K562 (cell line): ENCODE results near the gene MCCD1. TPM values are rescaled to one million over a fixed set of nuclear protein-coding genes. Genes with fewer than 3 reads are reported as not detected.

Experiments used
- ESRRA ChIP-seq: fragments of 450-650 bp; IDR thresholded peaks from 2 replicates; pipeline ENCODE4 v1.6.1; 2014; ENCODE audit warnings: low read depth, mild to moderate bottlenecking, moderate library complexity, borderline replicate concordance
- FOXP1 ChIP-seq: sonication (generic); formaldehyde crosslinking; IDR thresholded peaks from 2 replicates; pipeline ENCODE4 v1.8.0; 2022; ENCODE audit warnings: mild to moderate bottlenecking, missing genetic modification reagents
- KDM5B ChIP-seq: fragments of 200-600 bp; sonication (generic); IDR thresholded peaks from 2 replicates; pipeline ENCODE4 v1.6.1; 2012; ENCODE audit warnings: low read depth, mild to moderate bottlenecking, moderate library complexity, low read length, control low read depth, inconsistent platforms; ENCODE audit not compliant: insufficient replicate concordance
- NR0B1 ChIP-seq: fragments of 450-650 bp; IDR thresholded peaks from one replicate; pipeline ENCODE4 v1.6.1; 2018; ENCODE audit warnings: mild to moderate bottlenecking, moderate library complexity; ENCODE audit not compliant: partially characterized antibody
- NR2C2 ChIP-seq, 2 experiments: fragments of 200-800 bp in 1 of 2; sonication (Bioruptor generic) in 1 of 2; sonication (generic) in 1 of 2; formaldehyde crosslinking in 1 of 2; IDR thresholded peaks; 2 replicates each; pipeline versions ENCODE4 v1.6.1 to v1.8.0; 2016 to 2022; ENCODE audit warnings: mild to moderate bottlenecking in 1 of 2, missing compliant biosample characterization in 1 of 2, missing genetic modification characterization in 1 of 2, missing genetic modification reagents in 1 of 2
- NR4A1 ChIP-seq, 2 experiments: fragments of 250-450 bp in 1 of 2; fragments of 450-650 bp in 1 of 2; sonication (Bioruptor Pico) in 1 of 2; IDR thresholded peaks; 2 replicates each; pipeline versions ENCODE4 v1.4.0 to v1.6.1; 2016 to 2020; ENCODE audit warnings: mild to moderate bottlenecking in 2 of 2, missing compliant biosample characterization in 1 of 2, missing genetic modification characterization in 1 of 2, moderate library complexity in 1 of 2
- RBM22 ChIP-seq: fragments of 200-400 bp; formaldehyde crosslinking; IDR thresholded peaks from 2 replicates; pipeline ENCODE4 v1.6.1; 2018; ENCODE audit warnings: low read length, low read depth; ENCODE audit not compliant: poor library complexity, severe bottlenecking
- RFX7 ChIP-seq: fragments of 250-450 bp; sonication (Bioruptor Pico); IDR thresholded peaks from 2 replicates; pipeline ENCODE4 v1.5.1; 2021; ENCODE audit warnings: mild to moderate bottlenecking
- RHOXF2B ChIP-seq: fragments of 250-450 bp; sonication (Bioruptor Pico); conservative IDR thresholded peaks from 2 replicates; pipeline ENCODE4 v1.5.1; 2021
- SAP30 ChIP-seq: fragments of 200-600 bp; sonication (generic); IDR thresholded peaks from 2 replicates; pipeline ENCODE4 v1.6.1; 2012; ENCODE audit warnings: borderline replicate concordance, low read depth, mild to moderate bottlenecking, moderate library complexity, low read length, control low read depth, inconsistent platforms; ENCODE audit not compliant: insufficient read depth, poor library complexity, severe bottlenecking
- ZNF408 ChIP-seq: fragments of 250-450 bp; sonication (Bioruptor Pico); IDR thresholded peaks from 2 replicates; pipeline ENCODE4 v1.4.0; 2020; ENCODE audit warnings: low read depth, mild to moderate bottlenecking, moderate library complexity
- ZZZ3 ChIP-seq: fragments of 450-650 bp; IDR thresholded peaks from 2 replicates; pipeline ENCODE4 v1.6.1; 2016; ENCODE audit warnings: antibody characterized with exemption, mild to moderate bottlenecking, moderate library complexity
- polyA plus RNA-seq, 8 experiments: library from polyadenylated mRNA; depleted of rRNA in 4 of 8; stranded (reverse) in 5 of 8; unstranded in 3 of 8; fragments of >200 nt; fragmentation: Nextera tagmentation in 2 of 8; fragmentation: Illumina TruSeq in 1 of 8; extraction: Ambion mirVana in 2 of 8; extraction: Trizol in 1 of 8; gene quantifications; 2 replicates each; pipeline versions ENCODE4 v1.2.1 to v1.2.3, GENCODE V29; 2011 to 2014; ENCODE audit warnings: inconsistent platforms in 1 of 8, missing spikeins in 1 of 8
- total RNA-seq, 7 experiments: library from RNA; depleted of rRNA in 6 of 7; stranded (reverse); fragments of >200 nt in 6 of 7; fragmentation: Illumina TruSeq in 2 of 7; extraction: Trizol in 2 of 7; gene quantifications; 2 replicates each; pipeline versions ENCODE4 v1.2.1 to v1.2.3, GENCODE V29; 2011 to 2021; ENCODE audit warnings: low replicate concordance in 1 of 7
- TF ChIP-seq, protein P1 (sequence below), 2 experiments: fragments of 450-650 bp; conservative IDR thresholded peaks; 2 replicates each; pipeline ENCODE4 v1.6.1; 2017; ENCODE audit warnings: mild to moderate bottlenecking in 2 of 2, moderate library complexity in 2 of 2
- TF ChIP-seq, protein P2 (sequence below): fragments of 250-450 bp; sonication (Bioruptor Pico); IDR thresholded peaks from 2 replicates; pipeline ENCODE4 v1.5.0; 2021; ENCODE audit warnings: mild to moderate bottlenecking, borderline replicate concordance

MCCD1 gene
- total and polyA plus RNA-seq, 9 of the 15 experiments (the other 6 are each of a cell fraction or from before 2014, with no cell fraction given): not detected

DNA sequence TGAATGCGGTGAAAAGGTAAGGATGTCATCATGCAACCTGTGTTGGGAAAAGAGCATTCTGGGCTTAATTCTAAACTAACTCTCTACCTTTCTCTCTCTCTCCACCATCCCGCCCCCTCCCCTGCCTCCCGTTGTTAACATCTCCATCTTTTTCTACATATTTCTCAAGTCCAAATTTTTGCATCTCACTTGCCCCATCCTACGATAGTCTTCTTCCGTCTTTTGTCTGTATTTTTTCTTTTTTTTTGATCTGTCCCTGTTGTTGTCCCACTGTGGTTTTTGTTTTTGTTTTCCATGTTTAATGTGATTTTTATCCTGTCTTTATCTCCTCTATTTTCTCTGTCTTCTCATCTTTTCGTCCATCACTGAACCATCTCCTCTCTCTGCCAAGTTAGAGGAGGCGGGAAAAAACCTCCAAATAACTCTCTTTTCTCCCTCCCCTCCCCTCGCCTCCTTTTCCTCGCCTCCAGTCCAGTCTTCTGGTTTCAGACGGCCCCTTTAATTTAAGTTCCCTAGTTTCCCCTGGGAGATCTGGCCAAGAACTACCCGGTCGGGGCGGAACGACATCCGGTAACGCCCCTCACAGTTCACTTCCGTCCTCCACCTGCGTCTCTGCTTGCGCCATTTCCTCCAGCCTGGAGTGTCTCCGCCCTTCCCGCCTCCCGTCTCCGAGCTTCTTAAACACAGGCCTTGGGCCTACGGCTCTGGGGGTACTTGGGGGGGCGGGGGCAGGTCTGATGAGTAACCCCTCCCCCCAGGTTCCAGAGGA, 18.4 kb downstream of the MCCD1 start, which contains the start of gene NFKBIL1 (continued):
- TF ChIP-seq RFX7 (CRISPR knock-in tag) (no peak), ZZZ3 (peak; percentile 71; the same call in 1 of the 2 replicates), ZNF408 (CRISPR knock-in tag) (no peak), FOXP1 (CRISPR knock-in tag) (no peak), RBM22 (no peak), SAP30 (peak; percentile 14), ESRRA (peak; percentile 69; the same call in 1 of the 2 replicates), RHOXF2B (CRISPR knock-in tag) (no peak), NR0B1 (no peak), NR2C2 (CRISPR knock-in tag; IDR thresholded peaks at IDR 0.05) (peak; percentile 83), NR2C2 (tag; IDR thresholded peaks at IDR 0.05) (peak; percentile 97), NR4A1 (CRISPR knock-in tag; IDR thresholded peaks at IDR 0.05) (no peak), NR4A1 (tag; IDR thresholded peaks at IDR 0.05) (peak; percentile 64; the same call in 1 of the 2 replicates), KDM5B (peak; percentile 21)
- TF ChIP-seq, protein P1, sequence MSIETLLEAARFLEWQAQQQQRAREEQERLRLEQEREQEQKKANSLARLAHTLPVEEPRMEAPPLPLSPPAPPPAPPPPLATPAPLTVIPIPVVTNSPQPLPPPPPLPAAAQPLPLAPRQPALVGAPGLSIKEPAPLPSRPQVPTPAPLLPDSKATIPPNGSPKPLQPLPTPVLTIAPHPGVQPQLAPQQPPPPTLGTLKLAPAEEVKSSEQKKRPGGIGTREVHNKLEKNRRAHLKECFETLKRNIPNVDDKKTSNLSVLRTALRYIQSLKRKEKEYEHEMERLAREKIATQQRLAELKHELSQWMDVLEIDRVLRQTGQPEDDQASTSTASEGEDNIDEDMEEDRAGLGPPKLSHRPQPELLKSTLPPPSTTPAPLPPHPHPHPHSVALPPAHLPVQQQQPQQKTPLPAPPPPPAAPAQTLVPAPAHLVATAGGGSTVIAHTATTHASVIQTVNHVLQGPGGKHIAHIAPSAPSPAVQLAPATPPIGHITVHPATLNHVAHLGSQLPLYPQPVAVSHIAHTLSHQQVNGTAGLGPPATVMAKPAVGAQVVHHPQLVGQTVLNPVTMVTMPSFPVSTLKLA (conservative IDR thresholded peaks at IDR 0.05): peak; percentile 77 to 84
- TF ChIP-seq, protein P2, sequence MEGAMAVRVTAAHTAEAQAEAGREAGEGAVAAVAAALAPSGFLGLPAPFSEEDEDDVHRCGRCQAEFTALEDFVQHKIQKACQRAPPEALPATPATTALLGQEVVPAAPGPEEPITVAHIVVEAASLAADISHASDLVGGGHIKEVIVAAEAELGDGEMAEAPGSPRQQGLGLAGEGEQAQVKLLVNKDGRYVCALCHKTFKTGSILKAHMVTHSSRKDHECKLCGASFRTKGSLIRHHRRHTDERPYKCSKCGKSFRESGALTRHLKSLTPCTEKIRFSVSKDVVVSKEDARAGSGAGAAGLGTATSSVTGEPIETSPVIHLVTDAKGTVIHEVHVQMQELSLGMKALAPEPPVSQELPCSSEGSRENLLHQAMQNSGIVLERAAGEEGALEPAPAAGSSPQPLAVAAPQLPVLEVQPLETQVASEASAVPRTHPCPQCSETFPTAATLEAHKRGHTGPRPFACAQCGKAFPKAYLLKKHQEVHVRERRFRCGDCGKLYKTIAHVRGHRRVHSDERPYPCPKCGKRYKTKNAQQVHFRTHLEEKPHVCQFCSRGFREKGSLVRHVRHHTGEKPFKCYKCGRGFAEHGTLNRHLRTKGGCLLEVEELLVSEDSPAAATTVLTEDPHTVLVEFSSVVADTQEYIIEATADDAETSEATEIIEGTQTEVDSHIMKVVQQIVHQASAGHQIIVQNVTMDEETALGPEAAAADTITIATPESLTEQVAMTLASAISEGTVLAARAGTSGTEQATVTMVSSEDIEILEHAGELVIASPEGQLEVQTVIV (CRISPR knock-in tag): no peak
